K562 (cell line): Measurements from ENCODE around the gene TMEM138. TPM values are rescaled to one million over a fixed set of nuclear protein-coding genes. Genes with fewer than 3 reads are reported as not detected.

Source experiments
- ATAC-seq: fragments of 200-7000 bp; cut with Tn5 transposase; 3 replicates; pipeline ENCODE4 v1.9.1; 2020; ENCODE audit warnings: moderate library complexity
- BruUV-seq: library from RNA; stranded (reverse); fragments of 400-500 nt; replicated peaks from 2 replicates; lab custom pipeline; 2021; lab: Mats Ljungman, UMichigan
- CTCF ChIA-PET: fragments of 300-600 bp; formaldehyde crosslinking; extraction: SDS; loops from one replicate; lab custom pipeline; 2021; ENCODE audit warnings: low intra/inter-chr PET ratio; lab: Yijun Ruan, JAX
- POLR2A ChIA-PET: fragments of 300-600, 350-650 bp; sonication (Branson Sonifier 250); formaldehyde crosslinking; extraction: SDS; loops from one replicate; lab custom pipeline; 2021; ENCODE audit warnings: antibody characterized with exemption, inconsistent platforms; lab: Yijun Ruan, JAX
- DNase-seq, 4 experiments: peaks; one replicate each; pipeline versions ENCODE4 v3.0.0 to v3.0.0-alpha.2; 2011 to 2018; ENCODE audit warnings: low spot score in 3 of 4, mixed read lengths in 3 of 4; ENCODE audit errors: extremely low read depth in 1 of 4
- FAIRE-seq: peaks from 2 replicates; lab custom pipeline; 2011; peaks lifted over from hg19 to GRCh38; lab: Jason Lieb, UNC
- H2AFZ ChIP-seq: 2 replicates; pipeline ENCODE4 v1.6.0; 2011; ENCODE audit warnings: low read depth, low read length, control low read depth, inconsistent platforms
- H3K27ac ChIP-seq: fragments of 200-600 bp; 3 replicates; pipeline ENCODE4 v1.8.0; 2011; ENCODE audit warnings: low read depth, mild to moderate bottlenecking, control low read depth, inconsistent platforms, low read length, moderate library complexity, mixed read lengths; ENCODE audit errors: extremely low read depth
- H3K27me3 ChIP-seq, 2 experiments: fragments of 300-600 bp in 1 of 2; 2 replicates in 1 of 2; 3 replicates in 1 of 2; pipeline versions ENCODE4 v1.6.0 to v1.8.0; 2011; ENCODE audit warnings: inconsistent platforms in 2 of 2, low read length in 2 of 2, mild to moderate bottlenecking in 1 of 2, mixed read lengths in 1 of 2, moderate library complexity in 1 of 2; ENCODE audit not compliant: control insufficient read depth in 2 of 2, insufficient read depth in 2 of 2
- H3K36me3 ChIP-seq: fragments of 300-600 bp; 3 replicates; pipeline ENCODE4 v1.8.0; 2011; ENCODE audit warnings: mild to moderate bottlenecking, low read length, inconsistent platforms; ENCODE audit not compliant: control insufficient read depth, insufficient read depth
- H3K4me1 ChIP-seq, 2 experiments: fragments of 200-600 bp in 1 of 2; replicated peaks in 1 of 2; 2 replicates in 1 of 2; 3 replicates in 1 of 2; pipeline versions ENCODE4 v1.5.1 to v1.8.0; 2011; ENCODE audit warnings: inconsistent platforms in 2 of 2, low read length in 2 of 2, mild to moderate bottlenecking in 1 of 2, mixed read lengths in 1 of 2, moderate library complexity in 1 of 2; ENCODE audit not compliant: control insufficient read depth in 2 of 2, insufficient read depth in 2 of 2
- H3K4me2 ChIP-seq: 2 replicates; pipeline ENCODE4 v1.6.1; 2011; ENCODE audit warnings: low read length, control low read depth, inconsistent platforms, mixed read lengths; ENCODE audit not compliant: insufficient read depth
- H3K4me3 ChIP-seq: fragments of 200-600 bp; sonication (generic), shearing (Covaris generic); 2 replicates; pipeline ENCODE4 v1.5.1; 2016; ENCODE audit warnings: control low read depth, inconsistent platforms
- H3K79me2 ChIP-seq: fragments of 200-600 bp; 3 replicates; pipeline ENCODE4 v1.8.0; 2011; ENCODE audit warnings: low read length, inconsistent platforms; ENCODE audit not compliant: control insufficient read depth, insufficient read depth
- H3K9ac ChIP-seq, 2 experiments: 2 replicates each; pipeline versions ENCODE4 v1.6.0 to v1.6.1; 2011; ENCODE audit warnings: low read depth in 2 of 2, low read length in 2 of 2, control low read depth in 1 of 2, inconsistent platforms in 1 of 2, mild to moderate bottlenecking in 1 of 2, mixed read lengths in 1 of 2; ENCODE audit not compliant: insufficient read depth in 1 of 2
- H3K9me1 ChIP-seq: one replicate; pipeline ENCODE4 v1.6.0; 2011; ENCODE audit warnings: inconsistent platforms, mild to moderate bottlenecking, low read length, moderate library complexity; ENCODE audit not compliant: control insufficient read depth, insufficient read depth
- H3K9me3 ChIP-seq: replicated peaks from 2 replicates; pipeline ENCODE4 v1.5.1; 2011; ENCODE audit warnings: low read depth, low read length, inconsistent platforms; ENCODE audit not compliant: control insufficient read depth, insufficient read depth
- H4K20me1 ChIP-seq: replicated peaks from 2 replicates; pipeline ENCODE4 v1.6.1; 2011; ENCODE audit warnings: low read length, inconsistent platforms, mixed read lengths; ENCODE audit not compliant: control insufficient read depth, insufficient read depth
- FOXP1 ChIP-seq: sonication (generic); formaldehyde crosslinking; IDR thresholded peaks from 2 replicates; pipeline ENCODE4 v1.8.0; 2022; ENCODE audit warnings: mild to moderate bottlenecking, missing genetic modification reagents
- HLTF ChIP-seq: fragments of 450-650 bp; IDR thresholded peaks from 2 replicates; pipeline ENCODE4 v1.6.1; 2016
- ID3 ChIP-seq, 2 experiments: fragments of 250-450 bp in 1 of 2; fragments of 450-650 bp in 1 of 2; sonication (Bioruptor Pico) in 1 of 2; IDR thresholded peaks; 2 replicates each; pipeline versions ENCODE4 v1.6.1 to v1.8.0; 2016 to 2021; ENCODE audit warnings: mild to moderate bottlenecking in 2 of 2, moderate library complexity in 2 of 2, missing compliant biosample characterization in 1 of 2, missing genetic modification characterization in 1 of 2
- MAZ ChIP-seq, 2 experiments: fragments of 450-650 bp in 1 of 2; sonication (generic) in 1 of 2; formaldehyde crosslinking; IDR thresholded peaks in 1 of 2; conservative IDR thresholded peaks in 1 of 2; 2 replicates each; pipeline versions ENCODE4 v1.4.0 to v1.5.0; 2020; ENCODE audit warnings: mild to moderate bottlenecking in 1 of 2, missing genetic modification reagents in 1 of 2
- NCOA1 ChIP-seq: fragments of 450-650 bp; IDR thresholded peaks from 2 replicates; pipeline ENCODE4 v1.6.1; 2016; ENCODE audit warnings: low read depth
- POLR2A ChIP-seq: fragments of 450-650 bp; conservative IDR thresholded peaks from 2 replicates; pipeline ENCODE4 v1.6.1; 2016
- SMARCC2 ChIP-seq: fragments of 450-650 bp; IDR thresholded peaks from 2 replicates; pipeline ENCODE4 v1.6.1; 2017; ENCODE audit warnings: antibody characterized with exemption, moderate library complexity, mild to moderate bottlenecking, low read depth
- ZMIZ1 ChIP-seq, 2 experiments: fragments of 150-350 bp in 1 of 2; IDR thresholded peaks; 2 replicates each; pipeline ENCODE4 v1.6.1; 2012 to 2016; ENCODE audit warnings: low read depth in 2 of 2, low read length in 2 of 2, mild to moderate bottlenecking in 1 of 2, moderate library complexity in 1 of 2
- WGBS: fragments of 100-300 bp; shearing (Covaris generic); methylation state at CpG from one replicate; pipeline ENCODE4 v1.1.6; 2016; ENCODE audit warnings: low coverage, mixed read lengths; ENCODE audit not compliant: insufficient coverage; ENCODE audit errors: missing lambda C conversion rate; 5-methylcytosine and 5-hydroxymethylcytosine counted together
- in situ Hi-C: fragments of 300-500 bp; cut with MboI; formaldehyde crosslinking; loops from 4 replicates; pipeline ENCODE4 v1.15.0; 2018; ENCODE audit warnings: inconsistent platforms, mixed read lengths
- intact Hi-C: fragments of 100-400 bp; cut with micrococcal nuclease; formaldehyde crosslinking; loops from 2 replicates; pipeline ENCODE4 v1.14.2; 2022
- polyA plus RNA-seq, 8 experiments: library from polyadenylated mRNA; depleted of rRNA in 4 of 8; stranded (reverse) in 5 of 8; unstranded in 3 of 8; fragments of >200 nt; fragmentation: Nextera tagmentation in 2 of 8; fragmentation: Illumina TruSeq in 1 of 8; extraction: Ambion mirVana in 2 of 8; extraction: Trizol in 1 of 8; gene quantifications; 2 replicates each; pipeline versions ENCODE4 v1.2.1 to v1.2.3, GENCODE V29; 2011 to 2014; ENCODE audit warnings: inconsistent platforms in 1 of 8, missing spikeins in 1 of 8
- total RNA-seq, 7 experiments: library from RNA; depleted of rRNA in 6 of 7; stranded (reverse); fragments of >200 nt in 6 of 7; fragmentation: Illumina TruSeq in 2 of 7; extraction: Trizol in 2 of 7; gene quantifications; 2 replicates each; pipeline versions ENCODE4 v1.2.1 to v1.2.3, GENCODE V29; 2011 to 2021; ENCODE audit warnings: low replicate concordance in 1 of 7

The TMEM138 gene
- total and polyA plus RNA-seq, 9 of the 15 experiments (the other 6 are each of a cell fraction or from before 2014, with no cell fraction given): 23.2 to 168 (median 63.1) TPM

- H3K36me3 ChIP-seq: peaks cover 41% of the 10 kb centered on the region; the same call in 2 of the 3 replicates
- H3K9me3 ChIP-seq: no peaks in the 10 kb centered on the region
- intact Hi-C loops (no loop called here), in situ Hi-C loops (no loop called here)
- peak overlapping the region; percentile 61 to 75 for H3K9ac ChIP-seq
- no peaks in the 10 kb centered on the region for H4K20me1 ChIP-seq
- WGBS: 12% methylated on average over 20 of the region's 20 CpGs
- no peaks in the 10 kb centered on the region for H3K9me1 ChIP-seq
- TSS peak; percentile 32 for BruUV-seq
- ATAC-seq: peak; percentile 84
- ChIA-PET POLR2A (interaction anchor here (0.7 to 3.1 kb wide), 12 partner anchors 9 to 87 kb away, joined by 3 to 29 read pairs (median 4); partner anchors contain the start of genes CPSF7, CYB561A3, DDB1 and SDHAF2), CTCF (no interaction called here)
- DNase-seq: peak; percentile 74 to 95 (median 84)
- H3K4me2 ChIP-seq: peak overlapping the region; percentile 72
- no peak overlapping the region for H3K4me3 ChIP-seq
- H3K27ac ChIP-seq: peak overlapping the region; percentile 73
- no peaks in the 10 kb centered on the region for H3K27me3 ChIP-seq
- peak overlapping the region; percentile 74 for H2AFZ ChIP-seq
- H3K79me2 ChIP-seq: no peaks in the 10 kb centered on the region
- peaks cover 39 to 68% of the 10 kb centered on the region in 2 experiments; a peak in 4 of 5 replicates for H3K4me1 ChIP-seq
- FAIRE-seq: peak; percentile 99
- TF ChIP-seq FOXP1 (CRISPR knock-in tag): peak; percentile 49; the same call in 1 of the 2 replicates
- no peak for TF ChIP-seq ID3 (CRISPR knock-in tag; IDR thresholded peaks at IDR 0.05)
- peak; percentile 68 for TF ChIP-seq ID3 (tag; IDR thresholded peaks at IDR 0.05)
- TF ChIP-seq HLTF: 0 out of 2 replicates have a peak, but pooled peaks have one; percentile 12
- no peak for TF ChIP-seq POLR2A
- TF ChIP-seq SMARCC2: peak; percentile 62; the same call in 1 of the 2 replicates
- peak in 1 of 2 experiments; percentile 55; a peak in 1 of 4 replicates for TF ChIP-seq ZMIZ1 (IDR thresholded peaks at IDR 0.05; ENCODE audit: low read depth in 2 of 2, low read length in 2 of 2)
- TF ChIP-seq NCOA1: peak; percentile 71; the same call in 1 of the 2 replicates
- 0 out of 4 replicates have a peak, but pooled peaks of 1 of the 2 experiments have one; percentile 51 for TF ChIP-seq MAZ (CRISPR knock-in tag; conservative IDR thresholded peaks at IDR 0.05 in 1 of 2, IDR thresholded peaks at IDR 0.05 in 1 of 2)
These were observed 19.9 kb upstream of the TMEM138 start for GRCh38 chr11:61342207-61342803.
